ENCODE results near the gene ANAPC2.

ANAPC2 gene

DNA sequence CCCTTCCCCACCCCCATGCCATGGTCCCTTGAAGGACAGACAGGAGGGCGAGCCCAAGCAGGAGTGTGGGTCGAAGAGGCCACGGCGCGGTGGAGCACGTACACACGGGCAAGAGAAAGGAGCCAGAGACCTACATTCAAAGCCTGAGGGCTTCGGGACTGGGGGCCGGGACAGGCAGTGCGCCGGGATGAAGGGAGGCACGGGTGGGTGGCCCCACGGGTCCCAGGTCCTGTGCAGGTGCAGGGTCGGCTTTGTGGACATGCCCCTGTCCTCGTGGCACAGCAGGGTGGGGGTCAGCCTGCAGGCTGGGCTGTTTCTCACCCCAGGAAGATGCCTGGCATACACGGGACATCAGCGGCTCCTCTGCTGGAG, 28.3 kb downstream of the ANAPC2 start:
- DNase-seq = no peak

DNA sequence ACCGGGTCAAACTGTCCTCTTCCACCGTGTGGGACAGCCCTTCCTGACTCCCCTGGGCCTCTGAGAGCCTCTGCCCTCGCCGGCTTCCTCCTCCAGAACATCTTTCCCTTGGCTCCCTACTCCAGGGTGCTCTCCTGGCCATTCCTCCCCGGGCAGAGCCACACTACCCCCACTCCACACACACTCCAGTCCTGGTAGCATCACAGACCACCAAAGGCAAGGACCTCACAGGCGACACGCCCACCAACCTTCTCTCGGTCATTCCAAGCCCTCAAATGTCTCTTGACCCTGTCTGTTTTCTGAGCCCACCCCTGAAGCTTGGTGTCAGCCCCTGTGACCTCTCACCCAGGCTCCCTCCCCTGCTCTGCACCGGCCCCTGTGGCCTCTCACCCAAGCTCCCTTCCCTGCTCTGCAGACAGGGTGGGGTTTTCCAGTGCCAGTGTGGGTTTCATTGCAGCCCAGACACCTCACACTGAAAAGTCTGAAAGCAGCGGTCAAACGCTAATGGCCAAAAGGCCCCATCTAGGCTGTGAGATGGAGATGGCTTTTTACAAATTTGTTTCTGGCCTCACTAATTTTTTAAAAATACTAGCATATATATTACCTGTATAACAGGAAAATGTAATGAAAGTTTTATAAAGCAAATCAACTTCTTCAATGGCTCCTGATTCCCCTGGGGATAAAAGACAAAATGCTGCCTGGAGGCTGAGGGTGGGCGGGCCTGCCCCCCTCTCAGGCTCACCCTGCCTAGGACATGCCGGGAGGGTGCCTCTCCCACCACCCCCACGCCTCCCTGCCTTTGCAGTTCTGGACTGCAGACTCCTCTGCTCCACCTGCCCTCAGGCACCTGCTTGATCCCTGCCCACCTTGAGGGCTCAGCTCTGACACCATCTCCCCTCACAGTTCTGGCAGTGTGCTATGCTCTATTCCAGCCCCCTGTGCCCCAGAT, 29.0 kb downstream of the ANAPC2 start:
- no peak for DNase-seq

DNA sequence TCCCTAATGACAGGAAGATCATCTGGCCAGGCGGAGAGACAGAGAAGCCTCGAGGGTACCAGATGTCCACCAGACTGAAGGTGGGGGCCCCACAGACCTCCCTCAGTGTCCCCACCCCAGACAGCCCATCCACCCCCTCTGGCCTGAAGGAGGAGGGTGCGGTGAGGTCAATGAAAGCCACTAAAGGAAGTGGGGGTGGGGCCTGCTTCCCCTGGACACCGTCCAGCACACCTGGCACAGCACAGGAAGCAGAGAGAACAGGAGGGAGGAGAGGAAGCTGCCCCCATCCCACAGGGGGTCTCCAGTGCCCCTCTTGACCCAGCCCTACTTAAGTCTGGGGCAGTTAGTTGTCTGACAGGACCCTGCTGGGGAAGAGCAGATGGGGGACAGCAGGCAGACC, 29.7 kb downstream of the ANAPC2 start:
- DNase-seq = no peak

DNA sequence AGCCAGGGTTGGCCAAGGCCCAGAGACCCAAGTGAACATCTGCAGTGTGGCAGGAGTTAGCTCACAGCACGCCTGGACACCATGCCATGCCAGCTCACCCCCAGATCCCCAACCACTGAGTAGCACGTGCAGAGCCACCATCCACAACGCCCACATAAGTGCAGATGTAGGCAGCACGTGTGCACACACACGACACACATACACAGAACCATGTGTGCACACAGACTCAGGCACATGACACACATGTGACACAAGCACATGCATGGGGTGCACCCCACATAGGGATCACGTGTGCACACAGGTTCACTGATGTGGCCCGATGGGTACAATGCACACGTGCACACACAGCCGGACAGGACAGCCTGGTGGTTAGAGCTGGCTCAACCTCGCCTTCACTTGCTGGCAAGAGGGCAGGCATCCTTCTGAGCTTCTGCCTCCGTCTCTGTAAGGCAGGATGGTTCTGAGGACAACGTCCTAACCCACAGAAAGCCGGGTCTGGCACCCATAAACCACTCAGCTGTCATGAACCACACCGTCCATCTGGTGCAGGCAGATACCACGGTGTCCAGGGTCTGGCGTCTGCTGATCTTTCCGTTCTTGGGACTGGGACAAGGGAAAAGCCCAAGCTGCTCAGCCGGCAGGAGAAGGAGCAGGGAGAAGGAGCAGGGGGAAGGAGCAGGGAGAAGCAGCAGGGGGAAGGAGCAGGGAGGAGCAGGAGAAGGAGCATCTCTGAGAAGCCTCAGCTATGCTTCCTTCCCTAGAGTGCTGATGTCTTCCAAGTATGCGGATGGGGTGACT, 30.5 kb downstream of the ANAPC2 start:
- no peak for DNase-seq

DNA sequence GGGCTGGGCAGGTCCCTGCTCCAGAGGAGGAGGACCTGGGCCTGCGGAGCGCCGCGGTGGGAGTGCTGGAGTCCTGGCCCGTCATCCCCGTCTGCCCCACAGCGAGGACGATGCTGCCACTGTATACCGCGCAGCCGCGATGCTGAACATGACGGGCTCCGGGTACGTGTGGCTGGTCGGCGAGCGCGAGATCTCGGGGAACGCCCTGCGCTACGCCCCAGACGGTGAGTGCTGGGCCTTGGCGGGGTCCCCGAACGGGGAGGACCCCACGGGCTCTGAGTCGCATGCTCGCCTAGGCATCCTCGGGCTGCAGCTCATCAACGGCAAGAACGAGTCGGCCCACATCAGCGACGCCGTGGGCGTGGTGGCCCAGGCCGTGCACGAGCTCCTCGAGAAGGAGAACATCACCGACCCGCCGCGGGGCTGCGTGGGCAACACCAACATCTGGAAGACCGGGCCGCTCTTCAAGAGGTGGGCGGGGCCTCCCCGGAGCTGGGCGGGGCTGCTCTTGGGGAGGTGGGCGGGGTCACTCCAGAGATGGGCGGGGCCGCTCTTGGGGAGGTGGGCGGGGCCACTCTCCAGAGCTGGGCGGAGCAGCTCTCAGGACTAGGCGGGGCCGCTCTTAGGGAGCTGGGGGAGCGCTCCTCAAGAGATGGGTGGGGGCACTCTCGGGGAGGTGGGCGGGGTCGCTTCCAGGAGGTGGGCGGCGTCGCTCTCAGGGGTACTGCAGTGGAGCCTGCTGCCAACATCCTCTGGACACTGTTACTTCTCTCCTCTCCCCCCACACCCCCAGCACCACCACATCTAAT, 31.6 kb downstream of the ANAPC2 start:
- DNase-seq = no peak

DNA sequence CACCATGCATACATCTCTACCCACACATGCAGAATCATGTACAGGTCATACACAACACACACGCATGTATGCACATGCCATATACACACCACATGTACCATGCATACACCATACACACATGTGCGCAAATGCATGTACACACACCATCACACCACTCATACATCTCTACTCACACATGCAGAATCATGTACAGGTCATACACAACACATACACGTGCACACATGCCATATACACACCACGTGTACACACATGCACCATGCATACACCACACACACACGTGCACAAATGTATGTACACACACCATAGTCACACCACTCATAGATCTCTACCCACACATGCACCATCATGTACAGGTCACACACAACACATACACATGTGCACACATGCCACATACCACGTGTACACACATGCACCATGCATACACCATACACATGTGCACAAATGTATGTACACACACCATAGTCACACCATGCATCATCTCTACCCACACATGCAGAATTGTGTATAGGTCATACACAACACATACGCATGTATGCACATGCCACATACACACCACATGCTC, 35.4 kb downstream of the ANAPC2 start:
- DNase-seq = no peak

DNA sequence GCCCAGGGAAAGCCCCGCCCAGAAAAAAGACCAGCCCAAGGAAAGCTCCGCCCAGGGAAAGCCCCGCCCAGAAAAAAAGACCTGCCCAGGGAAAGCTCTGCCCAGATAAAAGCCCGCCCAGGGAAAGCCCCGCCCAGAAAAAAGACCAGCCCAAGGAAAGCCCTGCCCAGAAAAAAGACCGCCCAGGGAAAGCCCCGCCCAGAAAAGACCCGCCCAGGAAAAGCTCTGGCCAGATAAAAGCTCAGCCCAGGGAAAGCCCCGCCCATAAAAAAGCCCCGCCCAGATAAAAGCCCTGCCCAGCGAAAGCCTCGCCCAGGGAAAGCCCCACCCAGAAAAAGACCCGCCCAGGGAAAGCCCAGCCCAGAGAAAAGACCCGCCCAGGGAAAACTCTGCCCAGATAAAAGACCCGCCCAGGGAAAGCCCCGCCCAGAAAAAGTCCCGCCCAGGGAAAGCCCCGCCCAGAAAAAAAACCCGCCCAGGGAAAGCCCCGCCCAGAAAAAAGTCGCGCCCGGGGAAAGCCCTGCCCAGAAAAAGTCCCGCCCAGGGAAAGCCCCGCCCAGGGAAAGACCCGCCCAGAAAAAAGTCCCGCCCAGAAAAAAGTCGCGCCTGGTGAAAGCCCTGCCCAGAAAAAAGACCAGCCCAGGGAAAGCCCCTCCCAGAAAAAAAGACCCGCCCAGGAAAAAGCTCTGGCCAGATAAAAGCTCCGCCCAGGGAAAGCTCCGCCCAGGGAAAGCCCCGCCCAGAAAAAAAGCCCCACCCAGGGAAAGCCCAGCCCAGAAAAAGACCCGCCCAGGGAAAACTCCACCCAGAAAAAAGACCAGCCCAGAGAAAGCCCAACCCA, 37.5 kb downstream of the ANAPC2 start:
- no peak for DNase-seq

DNA sequence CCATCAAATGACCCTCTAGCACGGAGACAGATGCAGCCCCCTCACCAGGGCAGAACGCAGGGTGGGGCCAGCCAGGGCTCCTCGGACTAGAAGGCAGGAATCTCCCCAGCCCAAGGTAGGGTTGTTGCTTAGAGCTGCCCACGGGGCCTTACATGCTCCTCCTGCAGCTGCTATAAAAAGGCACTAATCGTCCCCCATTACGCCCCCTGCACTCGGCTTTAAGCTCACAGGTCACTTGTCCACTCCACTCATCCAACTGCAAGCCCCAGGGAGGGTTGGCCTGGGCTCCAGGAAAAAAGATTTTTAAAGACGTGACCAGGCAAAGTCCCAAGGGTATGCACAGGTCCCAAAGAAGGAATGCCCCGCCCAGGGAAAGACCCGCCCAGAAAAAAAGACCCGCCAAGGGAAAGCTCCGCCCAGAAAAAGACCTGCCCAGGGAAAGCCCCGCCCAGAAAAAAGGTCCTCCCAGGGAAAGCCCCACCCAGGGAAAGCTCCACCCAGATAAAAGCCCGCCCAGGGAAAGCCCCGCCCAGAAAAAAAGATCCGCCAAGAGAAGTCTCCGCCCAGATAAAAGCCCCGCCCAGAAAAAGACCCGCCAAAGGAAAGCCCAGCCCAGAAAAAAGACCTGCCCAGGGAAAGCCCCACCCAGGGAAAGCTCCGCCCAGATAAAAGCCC, 38.3 kb downstream of the ANAPC2 start:
- no peak for DNase-seq

DNA sequence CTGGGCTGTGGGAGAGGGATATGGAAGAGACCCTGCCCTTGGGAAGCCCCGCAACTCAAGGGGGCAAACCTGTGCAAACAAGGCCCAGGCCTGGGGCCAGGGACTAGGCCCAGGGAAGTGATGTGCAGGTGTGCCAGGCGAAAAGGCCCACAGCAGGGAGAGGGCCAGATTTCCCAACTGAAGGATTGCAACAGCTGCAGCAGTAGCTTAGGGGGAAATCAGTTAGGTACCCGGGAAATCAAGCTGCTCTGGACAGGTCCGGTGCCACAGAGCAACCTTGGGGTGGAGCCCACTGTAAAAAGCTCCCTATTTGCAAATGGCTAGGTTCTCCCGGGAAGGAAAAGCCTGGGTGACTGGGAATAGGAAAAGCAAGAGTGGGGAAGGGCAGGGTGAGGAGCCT, 39.0 kb downstream of the ANAPC2 start:
- DNase-seq = no peak

DNA sequence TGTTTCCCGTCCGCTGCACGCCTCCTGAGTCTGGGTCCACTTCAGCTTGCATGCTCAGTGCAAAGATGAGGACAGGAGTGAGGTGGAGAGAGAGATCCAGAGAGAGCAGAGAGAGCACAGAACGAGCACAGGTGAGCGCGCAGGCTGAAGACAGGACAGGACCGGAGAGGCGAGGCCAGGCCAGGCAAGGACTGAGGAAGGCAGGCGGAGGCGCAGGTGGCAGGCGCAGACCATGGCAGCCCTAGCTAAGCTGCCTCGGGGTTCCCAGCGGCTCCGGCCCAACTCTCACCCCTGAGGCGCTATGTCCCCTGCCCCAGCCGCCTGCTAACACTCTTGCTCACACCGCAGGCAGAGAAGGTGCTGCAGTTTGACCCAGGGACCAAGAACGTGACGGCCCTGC, 39.7 kb downstream of the ANAPC2 start:
- no peak for DNase-seq

DNA sequence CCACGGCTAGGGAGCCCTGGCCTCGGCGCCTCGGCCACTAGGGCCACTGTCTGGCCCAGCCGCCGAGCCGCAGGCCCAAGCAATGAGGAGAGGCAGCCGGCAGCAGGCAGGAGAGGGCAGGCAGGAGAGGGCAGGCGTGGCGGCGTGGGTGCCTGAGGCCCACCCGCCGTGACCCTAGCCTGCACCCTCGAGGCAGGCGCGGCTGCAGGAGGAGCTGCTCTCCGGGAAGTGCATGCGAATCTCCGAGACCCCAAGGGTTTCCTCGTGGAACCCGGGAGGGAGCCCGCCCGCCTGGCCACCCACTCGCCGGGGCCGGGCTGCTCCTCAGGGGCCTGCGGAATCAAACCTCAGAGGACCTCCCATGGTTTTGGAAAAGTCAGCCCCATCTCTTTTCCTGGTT, 40.1 kb downstream of the ANAPC2 start:
- no peak for DNase-seq

DNA sequence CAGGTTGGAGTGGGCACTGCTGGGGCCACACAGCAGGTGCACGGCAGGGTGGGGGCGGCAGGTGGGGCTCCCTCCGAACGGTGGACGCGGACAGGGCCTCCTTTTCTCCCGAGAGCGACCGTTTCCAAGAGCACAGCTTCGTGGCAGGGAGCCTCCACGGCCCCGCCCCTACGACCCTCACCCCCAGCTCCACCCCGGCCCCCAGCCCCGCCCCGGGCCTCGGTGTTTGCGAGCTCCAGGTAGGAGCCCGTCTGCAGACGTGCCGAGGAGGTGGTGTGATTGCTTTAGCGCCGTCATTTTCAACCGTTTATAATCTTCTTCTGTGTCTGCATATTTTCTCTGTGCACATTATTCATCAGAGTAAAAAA, 40.6 kb downstream of the ANAPC2 start:
- no peak for DNase-seq

DNA sequence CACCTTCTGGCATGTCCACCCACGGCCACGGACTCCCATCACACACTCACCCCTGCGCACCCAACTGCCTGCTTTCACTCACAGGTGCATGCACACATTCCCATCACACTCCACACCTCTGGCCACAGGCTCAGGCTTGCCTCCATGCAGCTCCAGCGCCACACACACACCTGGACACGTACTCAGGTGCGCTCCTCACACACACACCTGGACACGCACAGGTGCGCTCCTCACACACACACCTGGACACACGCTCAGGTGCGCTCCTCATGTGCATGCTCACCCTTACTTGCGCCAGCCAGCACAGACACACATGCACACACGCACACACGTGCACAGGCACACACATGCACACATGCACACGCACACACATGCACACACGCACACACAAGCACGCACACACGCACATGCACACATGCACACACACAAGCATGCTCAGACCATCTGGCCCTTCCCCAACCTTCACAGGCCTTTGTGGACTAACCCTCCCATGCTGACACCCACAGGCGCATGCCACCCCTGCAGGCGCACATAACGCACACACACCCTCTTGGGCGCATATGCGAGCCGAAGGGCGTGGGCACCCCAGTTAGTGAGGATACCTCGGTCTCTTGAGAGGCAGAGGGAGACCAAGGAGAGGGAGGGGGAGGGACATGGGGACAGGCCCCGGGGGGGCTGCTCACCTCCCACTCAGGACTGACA, 41.1 kb downstream of the ANAPC2 start:
- no peak for DNase-seq

DNA sequence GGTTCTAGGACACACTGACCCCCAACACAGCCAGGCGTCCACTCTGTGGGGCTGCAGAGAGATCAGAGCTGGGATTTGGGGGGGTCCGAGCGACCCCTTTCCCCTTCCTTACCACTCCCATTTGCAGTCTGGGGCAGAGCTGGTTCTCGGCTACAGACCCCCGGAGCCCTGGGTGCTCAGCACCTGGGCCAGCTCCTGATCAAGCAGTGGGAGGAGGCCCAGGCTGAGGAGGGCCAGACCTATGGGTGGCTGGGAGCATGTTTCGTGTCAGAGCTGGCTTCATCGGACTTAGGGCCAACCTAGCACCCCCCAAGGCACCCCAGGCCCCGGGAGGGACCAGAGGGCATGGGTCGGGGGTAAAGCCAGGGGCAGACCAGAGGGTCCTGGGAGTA, 41.8 kb downstream of the ANAPC2 start:
- no peak for DNase-seq

DNA sequence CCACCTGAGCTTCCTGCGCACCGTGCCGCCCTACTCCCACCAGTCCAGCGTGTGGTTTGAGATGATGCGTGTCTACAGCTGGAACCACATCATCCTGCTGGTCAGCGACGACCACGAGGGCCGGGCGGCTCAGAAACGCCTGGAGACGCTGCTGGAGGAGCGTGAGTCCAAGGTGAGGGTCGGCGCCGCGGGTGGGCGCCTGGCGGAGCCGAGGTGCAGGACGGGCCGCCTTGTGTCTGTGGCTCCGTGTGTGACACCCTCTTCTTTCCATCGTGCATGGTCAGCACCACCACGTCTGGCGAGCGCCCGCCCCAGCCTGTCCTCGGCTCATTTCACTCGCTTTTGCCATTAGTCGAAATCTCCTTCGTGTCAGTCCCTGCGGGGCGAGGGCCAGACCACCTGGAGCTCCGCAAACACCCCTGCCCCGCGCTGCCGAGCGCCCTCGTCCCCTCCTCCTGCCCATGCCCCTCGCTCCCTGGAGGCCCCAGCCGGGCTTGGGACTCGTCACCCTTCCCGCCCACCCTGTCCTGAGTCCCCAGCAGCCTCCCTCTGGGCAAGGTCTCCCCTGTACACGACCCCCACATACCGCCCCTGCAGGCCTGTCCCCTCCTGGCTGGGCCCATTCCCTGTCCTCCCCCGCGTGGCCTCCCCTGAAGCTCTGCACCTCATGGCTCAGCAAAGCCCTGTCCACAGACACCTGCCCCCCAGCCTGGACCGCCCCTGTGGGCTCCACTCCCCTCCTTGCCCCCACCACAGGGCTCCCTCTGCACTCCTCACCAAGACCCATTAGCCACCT, 42.4 kb downstream of the ANAPC2 start:
- DNase-seq = no peak

DNA sequence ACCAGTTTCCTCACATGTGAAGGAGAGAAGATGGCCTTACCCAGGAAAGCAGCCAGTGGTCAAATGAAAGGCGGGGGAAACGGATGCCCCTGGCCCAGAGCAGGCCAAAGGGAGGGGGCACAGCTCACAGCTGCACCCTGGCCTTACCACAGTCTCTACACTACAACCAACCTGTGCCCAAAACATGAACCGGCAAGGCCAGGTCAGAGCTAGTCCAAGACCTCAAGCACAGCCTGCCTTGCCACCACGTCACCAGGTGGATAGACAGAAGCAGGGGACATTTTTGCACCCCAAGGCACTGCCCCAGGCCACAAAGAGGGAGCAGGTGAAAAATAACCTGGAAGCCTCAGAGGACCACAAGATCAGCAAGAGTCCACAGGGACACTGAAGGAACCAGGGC, 44.9 kb downstream of the ANAPC2 start:
- no peak for DNase-seq

DNA sequence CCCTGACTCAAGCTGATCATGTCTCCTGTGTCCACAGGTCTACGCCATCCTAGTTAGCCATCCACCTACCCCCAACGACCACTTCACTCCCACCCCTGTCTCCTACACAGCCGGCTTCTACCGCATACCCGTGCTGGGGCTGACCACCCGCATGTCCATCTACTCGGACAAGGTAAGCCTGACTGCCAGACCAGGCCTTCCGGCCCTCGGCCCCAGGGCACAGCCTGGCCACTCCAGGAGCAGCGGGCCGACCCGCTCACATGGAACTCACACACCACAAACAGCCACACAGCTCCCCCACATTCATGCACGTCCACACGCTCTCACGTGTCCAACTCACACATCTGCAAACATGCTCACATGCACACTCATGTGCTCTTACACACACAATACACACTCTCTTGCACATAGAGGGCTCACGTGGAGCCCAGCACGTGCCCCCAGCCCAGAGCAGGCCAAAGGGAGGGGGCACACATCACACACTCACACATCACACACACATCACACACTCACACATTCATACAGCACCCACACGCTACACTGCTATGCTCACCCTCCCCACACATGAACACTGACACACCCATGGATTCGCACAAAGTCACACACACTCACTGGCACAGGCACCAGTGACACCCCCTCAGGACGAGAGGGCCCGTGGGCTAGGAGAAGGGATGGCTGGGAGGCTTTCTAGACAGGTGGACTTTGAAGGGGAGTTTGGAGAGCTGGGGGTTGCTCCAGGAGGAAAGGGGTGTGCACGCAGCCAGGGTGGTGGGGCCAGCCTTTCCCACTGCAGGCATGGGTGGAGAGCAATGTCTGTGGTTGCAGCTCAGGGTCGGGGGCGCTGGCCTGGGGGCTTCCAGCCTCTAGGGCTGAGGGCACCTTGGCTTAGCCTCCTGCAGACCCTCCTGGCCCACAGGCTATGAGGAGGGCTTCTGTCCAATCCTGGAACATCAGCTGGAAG, 46.1 kb downstream of the ANAPC2 start:
- DNase-seq = no peak

DNA sequence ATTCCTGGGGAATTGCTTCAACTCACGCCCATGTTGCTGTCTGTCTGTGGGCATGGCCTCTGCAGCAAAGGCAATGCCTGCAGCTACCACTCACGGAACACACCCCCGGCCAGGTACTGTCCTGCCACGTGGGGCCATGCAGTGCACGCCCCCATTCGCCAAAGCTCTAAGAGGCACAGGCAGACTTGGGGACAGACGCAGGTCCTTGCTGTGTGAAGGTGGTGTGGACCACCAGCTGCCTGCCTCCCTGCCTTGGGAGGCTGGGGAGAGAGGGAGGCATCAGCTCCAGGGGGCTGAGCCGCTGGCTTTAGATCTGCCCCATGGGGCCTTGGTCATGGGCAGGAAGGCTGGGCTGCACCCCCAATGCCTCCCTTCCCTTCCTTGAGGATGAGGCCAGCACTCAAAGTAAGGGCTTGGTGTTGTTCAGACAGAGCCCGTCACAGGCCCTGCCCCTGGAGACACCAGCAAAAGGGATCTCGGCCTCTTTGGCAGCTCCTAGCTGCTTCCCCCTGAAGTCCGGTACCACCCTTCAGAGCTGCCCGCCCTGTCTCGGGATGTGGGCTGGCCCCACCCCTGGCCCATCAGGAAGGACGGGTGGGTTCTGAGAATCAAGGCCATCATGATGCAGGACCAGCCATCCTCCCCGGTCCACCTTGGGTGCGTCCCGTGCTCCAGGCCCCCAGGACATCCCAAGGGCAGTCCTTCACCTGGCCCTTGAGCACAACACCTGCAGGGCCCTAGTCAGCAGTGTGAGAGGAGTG, 47.1 kb downstream of the ANAPC2 start:
- DNase-seq = no peak

Measured in NCI-H1694 treated with DMSO at 0.1 percent for 48 hours (cell line).